ENCODE measurements around the gene SECISBP2L. TPM values are rescaled to one million over a fixed set of nuclear protein-coding genes. Genes with fewer than 3 reads are reported as not detected.
"Not testable (repeated sequence)": the region's sequence is repeated elsewhere in the genome, so short reads cannot be mapped to it uniquely, and the experiment has no call there.

The SECISBP2L gene
- total RNA-seq, 5 donors from 2014 or later (not counting 1 experiment from before 2014, with no cell fraction given) = 46.8 to 62.5 (median 48.7) TPM

- no peaks in the 10 kb centered on the region for H3K9me3 ChIP-seq
- Mint-ChIP-seq H3K36me3 (no peaks in the 10 kb centered on the region), H3K27me3 (peaks cover 3 to 4% of the 10 kb centered on the region in 2 donors), H3K4me1 (no peaks in the 10 kb centered on the region), H3K27ac (no peak overlapping the region), H3K9me3 (no peaks in the 10 kb centered on the region), H3K4me3 (no peak overlapping the region)
- H3K27ac ChIP-seq (ENCODE audit: low read length) = no peak overlapping the region
- H3K4me1 ChIP-seq (ENCODE audit: control insufficient read depth in 1 of 2, extremely low read depth in 1 of 2, insufficient read depth in 2 of 2, low read length in 2 of 2) = no peaks in the 10 kb centered on the region
- H3K36me3 ChIP-seq (ENCODE audit: control insufficient read depth in 2 of 2, extremely low read depth in 1 of 2, insufficient read depth in 1 of 2, low read length in 1 of 2) = no peaks in the 10 kb centered on the region
- H3K27me3 ChIP-seq (replicated peaks in 1 of 2; ENCODE audit: control insufficient read depth in 2 of 2, extremely low read depth in 1 of 2, insufficient read depth in 2 of 2, low read length in 1 of 2) = peaks cover 0 to 4% of the 10 kb centered on the region in 2 experiments
- ATAC-seq (replicated peaks in 1 of 4) = no peak
- 100% methylated on average over 2 of the region's 5 CpGs for WGBS (ENCODE audit: insufficient coverage)
- CTCF ChIA-PET = no interaction called here
- no peak for DNase-seq
- no peak overlapping the region for H3K4me3 ChIP-seq (ENCODE audit: control insufficient read depth in 1 of 2, extremely low read depth in 1 of 2, low read length in 1 of 2)
- POLR2A ChIA-PET = no interaction called here
Observed at GRCh38 chr15:49083401-49084284, 37.4 kb upstream of the SECISBP2L start.

- DNase-seq (no peak), ATAC-seq (replicated peaks in 1 of 4) (no peak)
- Mint-ChIP-seq H3K27ac (no peak overlapping the region), H3K4me3 (no peak overlapping the region), H3K4me1 (no peaks in the 10 kb centered on the region), H3K36me3 (no peaks in the 10 kb centered on the region), H3K9me3 (no peaks in the 10 kb centered on the region), H3K27me3 (peaks cover 3 to 7% of the 10 kb centered on the region in 2 donors)
- ChIA-PET CTCF (no interaction called here), POLR2A (no interaction called here)
- Histone ChIP-seq H3K9me3 (no peaks in the 10 kb centered on the region), H3K27me3 (replicated peaks in 1 of 2; ENCODE audit: control insufficient read depth in 2 of 2, extremely low read depth in 1 of 2, insufficient read depth in 2 of 2, low read length in 1 of 2) (peaks cover 0 to 4% of the 10 kb centered on the region in 2 experiments), H3K4me3 (ENCODE audit: control insufficient read depth in 1 of 2, extremely low read depth in 1 of 2, low read length in 1 of 2) (no peak overlapping the region), H3K27ac (ENCODE audit: low read length) (no peak overlapping the region), H3K4me1 (ENCODE audit: control insufficient read depth in 1 of 2, extremely low read depth in 1 of 2, insufficient read depth in 2 of 2, low read length in 2 of 2) (no peaks in the 10 kb centered on the region), H3K36me3 (ENCODE audit: control insufficient read depth in 2 of 2, extremely low read depth in 1 of 2, insufficient read depth in 1 of 2, low read length in 1 of 2) (no peaks in the 10 kb centered on the region)
- no CpG with 5 or more reads among the region's 1 CpG for WGBS (ENCODE audit: insufficient coverage)
Observed at GRCh38 chr15:49082960-49083359, 36.7 kb upstream of the SECISBP2L start.

GRCh38 chr15:49079340-49080039, 33.2 kb upstream of the SECISBP2L start:
- no peaks in the 10 kb centered on the region for H3K36me3 ChIP-seq (ENCODE audit: control insufficient read depth in 2 of 2, extremely low read depth in 1 of 2, insufficient read depth in 1 of 2, low read length in 1 of 2)
- POLR2A ChIA-PET = no interaction called here
- CTCF ChIA-PET = no interaction called here
- H3K27me3 Mint-ChIP-seq = peaks cover 3 to 7% of the 10 kb centered on the region in 2 donors
- H3K9me3 ChIP-seq = no peaks in the 10 kb centered on the region
- peaks cover 0 to 4% of the 10 kb centered on the region in 2 experiments for H3K27me3 ChIP-seq (replicated peaks in 1 of 2; ENCODE audit: control insufficient read depth in 2 of 2, extremely low read depth in 1 of 2, insufficient read depth in 2 of 2, low read length in 1 of 2)
- no peak for ATAC-seq (replicated peaks in 1 of 4)
- DNase-seq = no peak
- H3K27ac Mint-ChIP-seq = no peak overlapping the region
- H3K27ac ChIP-seq (ENCODE audit: low read length) = no peak overlapping the region
- H3K4me3 Mint-ChIP-seq = no peak overlapping the region
- no peak overlapping the region for H3K4me3 ChIP-seq (ENCODE audit: control insufficient read depth in 1 of 2, extremely low read depth in 1 of 2, low read length in 1 of 2)
- H3K4me1 Mint-ChIP-seq = no peaks in the 10 kb centered on the region
- 94% methylated on average over 18 of the region's 23 CpGs for WGBS (ENCODE audit: insufficient coverage)
- H3K4me1 ChIP-seq (ENCODE audit: control insufficient read depth in 1 of 2, extremely low read depth in 1 of 2, insufficient read depth in 2 of 2, low read length in 2 of 2) = no peaks in the 10 kb centered on the region
- no peaks in the 10 kb centered on the region for H3K9me3 Mint-ChIP-seq
- no peaks in the 10 kb centered on the region for H3K36me3 Mint-ChIP-seq

GRCh38 chr15:49075881-49076280, 29.6 kb upstream of the SECISBP2L start:
- peaks cover 0 to 4% (median 0%) of the 10 kb centered on the region in 3 donors for H3K9me3 Mint-ChIP-seq
- CTCF ChIA-PET = no interaction called here
- DNase-seq = no peak
- Histone ChIP-seq H3K4me3 (ENCODE audit: control insufficient read depth in 1 of 2, extremely low read depth in 1 of 2, low read length in 1 of 2) (no peak overlapping the region), H3K36me3 (ENCODE audit: control insufficient read depth in 2 of 2, extremely low read depth in 1 of 2, insufficient read depth in 1 of 2, low read length in 1 of 2) (no peaks in the 10 kb centered on the region), H3K4me1 (ENCODE audit: control insufficient read depth in 1 of 2, extremely low read depth in 1 of 2, insufficient read depth in 2 of 2, low read length in 2 of 2) (no peaks in the 10 kb centered on the region), H3K27me3 (replicated peaks in 1 of 2; ENCODE audit: control insufficient read depth in 2 of 2, extremely low read depth in 1 of 2, insufficient read depth in 2 of 2, low read length in 1 of 2) (peaks cover 0 to 4% of the 10 kb centered on the region in 2 experiments), H3K9me3 (no peaks in the 10 kb centered on the region), H3K27ac (ENCODE audit: low read length) (no peak overlapping the region)
- no peak overlapping the region for H3K4me3 Mint-ChIP-seq
- no peaks in the 10 kb centered on the region for H3K36me3 Mint-ChIP-seq
- peaks cover 10 to 22% of the 10 kb centered on the region in 2 donors for H3K27me3 Mint-ChIP-seq
- H3K4me1 Mint-ChIP-seq = no peaks in the 10 kb centered on the region
- POLR2A ChIA-PET = interaction anchor here in 1 of 2 donors (0.7 kb wide), 1 partner anchor 47 kb away, joined by 3 read pairs; no protein-coding TSS in a partner anchor
- no peak overlapping the region for H3K27ac Mint-ChIP-seq
- no peak for ATAC-seq (replicated peaks in 1 of 4)

- H3K36me3 Mint-ChIP-seq; CTCF ChIA-PET; H3K4me3 ChIP-seq (ENCODE audit: control insufficient read depth in 1 of 2, extremely low read depth in 1 of 2, low read length in 1 of 2); H3K27ac ChIP-seq (ENCODE audit: low read length); ATAC-seq (replicated peaks in 1 of 4); H3K27ac Mint-ChIP-seq; H3K9me3 ChIP-seq; H3K27me3 ChIP-seq (replicated peaks in 1 of 2; ENCODE audit: control insufficient read depth in 2 of 2, extremely low read depth in 1 of 2, insufficient read depth in 2 of 2, low read length in 1 of 2); H3K9me3 Mint-ChIP-seq; POLR2A ChIA-PET; H3K4me1 ChIP-seq (ENCODE audit: control insufficient read depth in 1 of 2, extremely low read depth in 1 of 2, insufficient read depth in 2 of 2, low read length in 2 of 2); H3K4me1 Mint-ChIP-seq; DNase-seq; H3K4me3 Mint-ChIP-seq; H3K36me3 ChIP-seq (ENCODE audit: control insufficient read depth in 2 of 2, extremely low read depth in 1 of 2, insufficient read depth in 1 of 2, low read length in 1 of 2): not testable (repeated sequence)
- H3K27me3 Mint-ChIP-seq = peaks cover 15 to 31% of the 10 kb centered on the region in 2 donors
- whole genome bisulfite sequencing (ENCODE audit: insufficient coverage) = 100% methylated on average over 1 of the region's 6 CpGs
Observed at GRCh38 chr15:49074589-49075287, 28.5 kb upstream of the SECISBP2L start.

GRCh38 chr15:49066372-49066771, 20.1 kb upstream of the SECISBP2L start:
- H3K27me3 Mint-ChIP-seq = peaks cover 16 to 23% of the 10 kb centered on the region in 2 donors
- no peak overlapping the region for H3K27ac Mint-ChIP-seq
- Histone ChIP-seq H3K27me3 (replicated peaks in 1 of 2; ENCODE audit: control insufficient read depth in 2 of 2, extremely low read depth in 1 of 2, insufficient read depth in 2 of 2, low read length in 1 of 2) (peaks cover 0 to 8% of the 10 kb centered on the region in 2 experiments), H3K27ac (ENCODE audit: low read length) (no peak overlapping the region), H3K4me3 (ENCODE audit: control insufficient read depth in 1 of 2, extremely low read depth in 1 of 2, low read length in 1 of 2) (no peak overlapping the region), H3K36me3 (ENCODE audit: control insufficient read depth in 2 of 2, extremely low read depth in 1 of 2, insufficient read depth in 1 of 2, low read length in 1 of 2) (no peaks in the 10 kb centered on the region), H3K9me3 (no peaks in the 10 kb centered on the region), H3K4me1 (ENCODE audit: control insufficient read depth in 1 of 2, extremely low read depth in 1 of 2, insufficient read depth in 2 of 2, low read length in 2 of 2) (peaks cover 6 to 16% of the 10 kb centered on the region in 2 experiments)
- no peak for ATAC-seq (replicated peaks in 1 of 4)
- no peak overlapping the region for H3K4me3 Mint-ChIP-seq
- peaks cover 2% of the 10 kb centered on the region for H3K36me3 Mint-ChIP-seq
- CTCF ChIA-PET = interaction anchor here in 1 of 2 donors (0.6 kb wide), 1 partner anchor 168 kb away, joined by 4 read pairs; no protein-coding TSS in a partner anchor
- peaks cover under 1% of the 10 kb centered on the region in 3 donors for H3K4me1 Mint-ChIP-seq
- no peak for DNase-seq
- POLR2A ChIA-PET = no interaction called here
- 91% methylated on average over 2 of the region's 2 CpGs for WGBS (ENCODE audit: insufficient coverage)
- peaks cover 0 to 2% (median 0%) of the 10 kb centered on the region in 3 donors for H3K9me3 Mint-ChIP-seq
